ENCODE measurements around the gene TMED1.
"Not testable (repeated sequence)": the region's sequence is repeated elsewhere in the genome, so short reads cannot be mapped to it uniquely, and the experiment has no call there.

TMED1 gene, protein sequence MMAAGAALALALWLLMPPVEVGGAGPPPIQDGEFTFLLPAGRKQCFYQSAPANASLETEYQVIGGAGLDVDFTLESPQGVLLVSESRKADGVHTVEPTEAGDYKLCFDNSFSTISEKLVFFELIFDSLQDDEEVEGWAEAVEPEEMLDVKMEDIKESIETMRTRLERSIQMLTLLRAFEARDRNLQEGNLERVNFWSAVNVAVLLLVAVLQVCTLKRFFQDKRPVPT

DNA sequence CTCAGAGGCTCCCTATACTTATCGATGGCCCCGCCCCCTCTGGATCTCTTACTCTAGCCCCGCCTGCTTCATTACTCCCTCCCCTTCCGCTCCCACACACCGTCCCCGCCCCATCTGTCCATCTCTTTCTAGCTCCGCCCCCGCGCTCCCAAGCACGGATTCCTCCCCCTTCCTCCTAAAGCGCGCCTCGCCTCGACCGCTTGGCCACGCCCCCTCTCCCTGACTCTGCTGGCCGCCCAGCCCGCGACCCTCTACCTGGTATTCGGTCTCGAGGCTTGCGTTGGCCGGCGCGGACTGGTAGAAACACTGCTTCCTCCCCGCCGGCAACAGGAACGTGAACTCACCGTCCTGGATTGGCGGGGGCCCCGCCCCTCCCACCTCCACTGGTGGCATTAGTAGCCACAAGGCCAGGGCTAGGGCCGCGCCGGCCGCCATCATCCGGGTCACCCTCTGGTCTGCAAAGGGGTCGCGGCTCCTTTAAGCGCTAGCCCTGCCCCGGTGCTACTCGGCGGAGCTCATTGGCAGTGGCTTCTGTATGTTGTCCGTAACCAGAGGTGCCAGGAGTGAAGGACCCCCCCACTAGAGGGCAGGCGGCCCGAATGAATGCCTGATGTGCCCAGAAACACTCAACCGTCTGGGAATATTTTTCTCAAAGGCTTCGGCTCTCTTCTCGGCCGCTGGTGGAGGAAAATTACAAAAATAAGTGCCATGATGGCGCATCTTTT, at the start of gene TMED1:
Gene TMED1 (minus strand): TSS at position 459 of the 725 bp plus-strand sequence. CDS start 21 bp downstream, at position 438.
- DNase-seq: peak; percentile 92 to 94

DNA sequence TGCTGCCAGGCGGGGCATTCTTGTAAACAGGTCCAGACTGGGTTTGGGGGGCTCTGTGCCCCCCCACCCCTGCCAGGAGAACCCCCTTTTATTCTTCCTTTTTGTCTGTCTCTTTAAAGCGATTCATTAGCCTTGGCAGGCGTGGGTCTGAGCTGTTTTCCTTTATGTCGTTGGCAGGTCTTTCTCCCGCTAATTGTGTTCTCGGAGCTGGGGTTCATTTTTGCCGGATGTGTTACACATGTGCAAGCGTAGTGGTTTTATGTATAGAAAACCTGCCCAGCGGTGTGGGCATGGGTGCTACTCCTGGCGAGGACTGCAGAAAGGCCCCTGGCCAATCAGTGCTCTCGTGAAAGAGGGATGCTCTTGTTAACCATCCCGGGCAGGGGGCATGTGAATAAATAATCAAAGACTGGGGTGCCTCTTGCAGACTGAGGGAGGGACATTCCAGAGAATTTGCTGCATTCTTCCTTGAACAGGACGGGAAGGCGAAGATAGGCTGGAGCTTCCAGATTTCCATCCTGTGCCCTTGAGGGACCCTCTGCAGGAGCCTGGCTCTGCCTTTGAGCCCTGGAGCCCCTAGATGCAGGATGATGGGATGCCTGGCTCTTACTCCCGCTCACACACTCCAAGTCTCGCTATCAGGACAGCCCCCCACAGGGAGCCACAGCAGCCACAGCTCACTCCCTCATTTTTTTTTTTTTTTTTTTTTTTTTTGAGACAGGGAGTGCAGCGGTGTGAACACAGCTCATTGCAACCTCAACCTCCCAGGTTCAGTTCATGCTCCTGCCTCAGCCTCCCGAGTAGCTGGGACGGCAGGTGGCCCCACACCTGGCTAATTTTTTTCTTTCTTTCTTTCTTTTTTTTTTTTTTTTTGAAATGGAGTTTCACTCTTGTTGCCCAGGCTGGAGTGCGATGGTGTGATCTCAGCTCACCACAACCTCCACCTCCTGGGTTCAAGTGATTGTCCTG, 49.5 kb upstream of the TMED1 start:
- no peak for DNase-seq

DNA sequence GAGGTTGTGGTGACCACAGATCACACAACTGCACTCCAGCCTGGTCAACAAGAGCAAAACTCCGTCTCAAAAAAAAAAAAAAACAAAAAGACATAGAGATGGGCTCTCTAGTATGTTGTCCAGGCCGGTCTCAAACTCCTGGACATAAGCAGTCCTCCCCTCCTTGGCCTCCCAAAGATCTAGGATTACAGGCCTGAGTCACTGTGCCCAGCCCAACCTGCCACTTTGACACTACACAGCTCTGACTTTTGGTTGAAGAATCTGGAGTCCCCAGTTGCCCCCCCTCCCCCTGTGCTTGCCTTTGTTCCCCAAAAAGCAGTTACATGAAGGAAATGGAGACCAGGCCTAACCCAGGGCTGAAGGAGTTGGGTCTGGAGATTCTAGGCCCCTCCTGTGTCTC, 48.3 kb upstream of the TMED1 start:
- DNase-seq: no peak

DNA sequence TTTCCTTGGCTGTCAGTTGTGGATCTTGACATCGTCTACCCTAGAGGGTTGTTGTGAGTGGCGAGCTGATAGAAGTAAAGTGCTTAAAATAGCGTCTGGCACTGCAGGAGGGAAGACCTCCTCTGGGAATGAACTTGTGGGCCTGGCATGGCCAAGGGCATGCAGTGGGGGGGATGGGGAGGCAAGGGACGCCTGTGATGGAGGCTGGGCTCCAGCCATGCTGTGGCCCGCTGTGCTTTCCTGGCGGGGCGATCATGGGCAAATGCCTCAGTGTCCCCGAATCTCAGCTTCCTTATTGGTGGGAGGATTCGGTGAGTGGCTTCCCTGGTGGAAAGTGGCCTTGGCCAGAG, 46.1 kb upstream of the TMED1 start:
- DNase-seq: no peak

DNA sequence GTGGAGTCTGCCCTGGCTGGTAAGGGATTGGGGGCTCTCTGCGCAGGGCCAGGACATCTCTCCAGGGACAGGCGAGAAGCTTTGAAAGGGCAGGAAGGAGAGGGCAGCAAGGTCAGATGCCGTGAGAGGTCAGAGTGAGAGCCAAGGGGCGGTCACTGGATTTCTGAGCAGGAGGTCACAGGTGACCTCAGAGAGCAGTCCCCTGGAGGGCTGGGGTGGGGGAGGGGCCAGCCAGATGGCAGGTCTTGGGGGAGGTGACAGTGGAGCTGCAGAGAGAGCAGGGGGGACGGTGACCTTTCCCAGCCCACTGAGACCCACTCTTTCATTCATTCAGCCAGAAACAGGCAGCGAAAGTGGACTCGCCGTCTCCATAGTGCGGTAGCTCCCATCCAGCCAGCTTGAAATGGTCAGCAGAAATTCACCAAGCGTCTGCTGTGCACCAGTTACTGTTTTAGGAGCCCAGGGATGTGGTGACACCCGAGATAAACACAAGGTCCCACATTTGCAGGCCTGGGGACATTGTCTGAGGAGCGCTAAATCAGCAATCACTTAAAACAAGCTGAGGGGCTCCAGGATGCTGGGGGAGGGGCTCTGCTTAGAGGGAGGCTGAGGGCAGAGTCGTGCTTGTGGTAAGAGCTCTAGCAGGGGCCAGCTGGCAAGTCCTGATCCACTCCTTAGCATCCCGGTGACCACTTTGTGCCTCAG, 45.5 kb upstream of the TMED1 start:
- no peak for DNase-seq

DNA sequence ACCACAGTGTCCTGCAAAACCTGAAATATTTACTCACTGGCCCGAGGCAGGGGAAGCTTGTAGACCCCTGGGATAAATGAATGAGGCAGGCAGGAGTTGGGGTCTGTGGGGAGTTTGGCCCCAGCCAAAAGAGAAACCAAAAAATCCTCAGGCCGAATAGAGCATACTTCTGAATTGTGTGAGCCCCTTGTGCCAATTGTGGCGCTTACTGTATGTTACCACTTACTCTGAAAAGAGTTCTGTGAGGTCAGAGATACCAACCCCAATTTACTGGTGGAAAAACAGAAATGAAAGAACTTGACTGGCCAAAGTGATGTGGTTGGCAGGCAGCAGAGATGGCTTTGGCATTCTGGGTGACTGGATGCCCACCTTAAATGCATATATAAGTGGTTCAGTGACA, 42.2 kb upstream of the TMED1 start:
- no peak for DNase-seq

DNA sequence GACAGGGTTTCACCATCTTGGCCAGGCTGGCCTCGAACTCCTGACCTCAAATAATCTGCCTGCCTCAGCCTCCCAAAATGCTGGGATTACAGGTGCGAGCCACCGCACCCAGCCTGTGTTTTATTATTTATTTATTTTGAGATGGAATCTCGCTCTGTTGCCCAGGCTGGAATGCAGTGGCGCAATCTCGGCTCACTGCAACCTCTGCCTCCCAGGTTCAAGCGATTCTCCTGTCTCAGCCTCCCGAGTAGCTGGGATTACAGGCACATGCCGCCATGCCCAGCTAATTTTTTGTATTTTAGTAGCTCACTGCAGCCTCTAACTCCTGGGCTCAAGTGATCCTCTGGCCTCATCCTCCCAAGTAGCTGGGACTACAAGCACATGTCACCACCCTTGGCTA, 41.6 kb upstream of the TMED1 start:
- not testable (repeated sequence) for DNase-seq

DNA sequence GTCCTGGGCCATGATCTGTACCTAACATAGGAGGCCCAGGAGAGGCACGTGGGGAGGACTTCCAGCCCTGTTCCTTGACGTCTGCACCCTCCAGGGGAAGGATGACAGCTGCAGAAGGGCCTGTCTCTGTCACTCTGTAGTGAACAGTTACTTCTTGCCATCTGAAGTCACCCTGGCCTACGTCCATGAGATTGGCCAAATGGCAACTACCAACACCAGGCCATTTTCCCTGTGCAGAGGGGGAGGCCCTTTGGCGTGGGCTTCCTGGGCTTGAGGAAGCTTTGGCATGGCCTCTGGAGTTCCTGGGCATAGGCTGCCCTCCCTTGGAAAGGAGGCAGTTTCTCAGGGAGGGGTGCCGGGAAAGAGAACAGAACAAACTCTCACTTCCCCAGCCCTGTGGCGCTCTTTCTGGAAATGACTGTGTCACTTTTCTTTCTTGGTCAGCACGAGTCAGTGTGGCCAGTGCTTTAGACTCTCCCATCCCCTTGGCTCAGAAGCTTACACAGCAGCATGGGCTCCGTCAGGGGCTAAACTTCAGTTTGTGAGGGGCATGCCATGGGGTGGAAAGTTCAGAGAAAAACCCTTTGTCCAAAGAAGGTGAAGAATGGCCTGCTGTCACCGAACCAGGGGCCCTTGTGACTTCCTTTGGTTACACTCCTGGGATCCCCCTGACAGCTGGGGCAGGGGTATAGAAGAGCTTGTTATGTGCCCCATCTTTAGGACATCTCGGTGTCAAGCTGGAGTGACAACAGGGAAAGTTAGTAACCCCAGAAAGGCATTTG, 40.6 kb upstream of the TMED1 start:
- DNase-seq: no peak

DNA sequence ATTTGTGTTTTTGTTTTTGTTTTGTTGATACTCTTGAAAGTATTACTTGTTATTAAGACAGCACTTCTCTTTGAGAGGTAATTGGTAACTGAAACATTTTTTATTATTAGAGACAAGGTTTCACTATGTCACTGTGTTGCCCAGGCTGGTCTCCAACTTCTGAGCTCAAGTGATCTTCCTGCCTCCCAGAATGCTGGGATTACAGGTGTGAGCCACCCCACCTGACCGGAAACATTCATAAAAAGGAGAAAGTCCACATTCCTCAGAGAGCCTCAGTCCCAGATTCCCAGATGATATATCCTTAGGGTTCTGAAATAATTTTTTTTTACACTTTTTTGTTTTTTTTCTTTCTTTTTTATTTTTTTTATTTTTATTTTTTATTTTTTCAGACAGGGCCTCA, 38.0 kb upstream of the TMED1 start:
- no peak for DNase-seq

DNA sequence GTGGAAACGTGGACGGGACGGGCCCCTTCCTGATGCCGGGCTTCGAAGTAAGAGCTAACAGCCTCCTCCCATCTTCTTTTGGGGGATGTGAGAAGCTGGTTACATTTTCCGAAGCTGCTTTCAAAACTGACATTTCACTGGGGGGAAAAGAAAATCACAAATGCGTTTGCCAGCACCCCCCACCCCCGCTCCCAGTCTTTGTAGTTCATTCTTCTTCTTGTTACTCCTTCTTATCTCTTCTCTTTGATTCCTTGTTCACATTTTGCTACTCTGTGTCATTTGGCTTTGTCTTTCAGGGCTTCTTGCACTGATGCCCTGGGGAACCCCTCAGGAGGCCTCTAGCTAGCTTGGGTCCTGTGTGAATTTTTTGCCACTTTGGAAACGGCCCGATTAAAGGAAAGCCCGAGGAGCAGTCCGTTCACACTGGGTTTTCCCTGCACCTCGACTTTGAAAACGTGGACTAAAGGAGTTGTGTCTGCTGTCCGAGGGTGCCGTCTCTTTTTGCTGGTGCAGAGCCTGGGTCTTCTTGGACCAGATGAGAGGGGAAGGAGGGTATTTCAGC, 36.6 kb upstream of the TMED1 start:
- peak; percentile 35 to 39 for DNase-seq

DNA sequence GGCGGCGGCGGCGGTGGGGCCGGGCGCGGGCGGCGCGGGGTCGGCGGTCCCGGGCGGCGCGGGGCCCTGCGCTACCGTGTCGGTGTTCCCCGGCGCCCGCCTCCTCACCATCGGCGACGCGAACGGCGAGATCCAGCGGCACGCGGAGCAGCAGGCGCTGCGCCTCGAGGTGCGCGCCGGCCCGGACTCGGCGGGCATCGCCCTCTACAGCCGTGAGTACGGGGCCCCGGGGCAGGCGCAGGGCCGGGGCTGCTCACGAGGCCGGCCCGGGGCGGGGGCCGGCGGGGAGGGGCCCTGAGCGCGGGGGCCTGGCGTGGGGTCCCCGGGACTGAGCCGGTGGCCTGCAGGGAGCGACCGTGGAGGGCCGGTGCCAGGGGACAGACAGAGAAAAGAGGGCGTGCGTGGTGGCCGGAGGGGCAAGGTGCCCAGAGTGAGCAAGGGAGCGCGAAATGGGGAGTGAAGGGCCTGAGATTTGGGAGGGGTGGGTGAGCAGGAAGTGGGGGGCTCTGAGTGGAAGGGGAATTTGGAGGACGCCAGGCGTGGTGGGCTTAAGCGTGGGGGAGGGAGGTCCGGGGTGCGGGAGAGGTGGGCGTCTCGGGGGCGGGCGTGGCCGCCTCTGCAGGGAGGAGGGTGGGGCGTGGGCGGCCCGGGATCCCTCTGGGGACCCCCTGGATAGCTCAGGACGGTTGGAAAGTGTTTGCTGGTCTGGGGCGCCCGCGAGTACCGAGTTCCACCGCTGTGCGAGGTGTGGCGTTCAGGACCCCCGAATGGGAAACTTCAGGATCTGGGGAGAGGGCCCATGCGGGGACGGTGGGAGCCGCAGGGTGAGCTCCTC, 35.9 kb upstream of the TMED1 start:
- DNase-seq: peak; percentile 10 to 22

DNA sequence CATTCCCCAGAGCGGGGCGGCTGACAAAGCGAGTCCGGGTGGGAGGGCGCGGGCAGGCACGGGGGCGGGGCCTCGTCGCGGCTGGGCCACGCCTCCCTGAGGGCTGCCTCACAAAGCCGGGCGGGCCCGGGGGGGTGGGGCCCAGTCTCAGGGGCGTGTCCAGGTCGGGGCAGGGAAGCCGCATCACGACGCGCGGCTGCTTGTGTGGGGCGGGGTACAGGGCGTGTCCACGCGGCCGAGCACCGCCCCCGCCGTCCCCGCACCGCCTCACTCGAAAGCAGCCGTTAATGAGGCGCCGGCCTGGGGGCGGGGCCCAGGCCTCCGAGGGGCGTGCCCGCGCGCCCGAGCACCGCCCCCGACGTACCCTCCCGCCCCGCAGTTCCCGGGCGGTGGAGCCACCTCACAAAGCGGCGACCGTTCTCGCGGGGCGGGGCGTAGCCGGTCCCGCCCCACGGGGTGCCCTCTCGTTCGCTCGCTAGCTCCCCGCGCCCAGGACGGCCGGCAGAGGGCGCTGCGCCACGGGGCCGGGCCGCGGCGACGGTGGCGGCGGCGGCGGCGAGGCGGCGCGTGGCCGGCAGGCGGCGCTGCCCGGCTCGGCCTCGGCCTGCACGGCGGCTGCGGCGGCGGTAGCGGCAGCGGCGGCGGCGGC, 35.1 kb upstream of the TMED1 start, which contains the start of gene CARM1:
Gene CARM1 (plus strand): TSS at position 599 of the 649 bp plus-strand sequence. CDS start 150 bp downstream, outside the sequence.
- DNase-seq: peak; percentile 99

DNA sequence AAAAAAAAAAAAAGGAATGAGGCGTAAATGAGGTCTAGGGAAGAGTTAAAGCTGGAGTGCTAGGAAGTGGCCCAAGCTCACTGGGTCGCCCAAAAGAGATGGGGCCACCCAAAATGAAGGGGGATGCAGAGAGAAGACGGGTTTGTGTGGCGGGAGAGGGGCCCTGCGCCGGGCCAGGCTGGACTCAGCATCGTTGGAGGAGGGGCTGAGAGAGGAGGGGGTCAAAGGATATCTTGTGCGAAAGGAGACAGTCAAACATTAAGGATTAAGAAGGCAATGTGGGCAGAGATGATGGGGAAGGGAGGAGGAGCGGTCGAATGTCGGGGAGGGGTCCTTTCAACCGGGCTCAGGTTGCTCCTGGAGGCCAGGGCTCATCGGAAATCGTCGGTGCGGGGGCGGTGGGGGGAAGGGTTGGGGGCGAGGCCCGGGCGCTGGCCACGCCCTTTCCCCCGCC, 34.5 kb upstream of the TMED1 start:
- DNase-seq: no peak

DNA sequence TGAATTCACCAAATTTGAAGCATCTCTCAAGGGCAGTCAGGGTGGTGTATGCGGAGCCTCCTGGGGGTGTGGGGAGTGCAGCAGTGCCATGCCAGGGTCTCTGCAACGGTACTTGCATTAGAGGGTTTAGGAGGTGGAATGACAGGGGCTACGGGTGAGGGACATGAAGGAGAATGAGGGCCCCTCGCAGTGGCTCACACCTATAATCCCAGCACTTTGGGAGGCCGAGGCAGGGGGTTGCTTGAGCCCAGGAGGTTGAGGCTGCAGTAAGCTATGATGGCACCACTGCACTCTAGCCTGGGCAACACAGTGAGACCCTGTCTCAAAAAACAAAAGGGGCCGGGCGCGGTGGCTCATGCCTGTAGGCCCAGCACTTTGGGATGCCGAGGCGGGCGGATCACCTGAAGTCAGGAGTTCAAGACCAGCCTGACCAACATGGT, 33.9 kb upstream of the TMED1 start:
- DNase-seq: not testable (repeated sequence)

DNA sequence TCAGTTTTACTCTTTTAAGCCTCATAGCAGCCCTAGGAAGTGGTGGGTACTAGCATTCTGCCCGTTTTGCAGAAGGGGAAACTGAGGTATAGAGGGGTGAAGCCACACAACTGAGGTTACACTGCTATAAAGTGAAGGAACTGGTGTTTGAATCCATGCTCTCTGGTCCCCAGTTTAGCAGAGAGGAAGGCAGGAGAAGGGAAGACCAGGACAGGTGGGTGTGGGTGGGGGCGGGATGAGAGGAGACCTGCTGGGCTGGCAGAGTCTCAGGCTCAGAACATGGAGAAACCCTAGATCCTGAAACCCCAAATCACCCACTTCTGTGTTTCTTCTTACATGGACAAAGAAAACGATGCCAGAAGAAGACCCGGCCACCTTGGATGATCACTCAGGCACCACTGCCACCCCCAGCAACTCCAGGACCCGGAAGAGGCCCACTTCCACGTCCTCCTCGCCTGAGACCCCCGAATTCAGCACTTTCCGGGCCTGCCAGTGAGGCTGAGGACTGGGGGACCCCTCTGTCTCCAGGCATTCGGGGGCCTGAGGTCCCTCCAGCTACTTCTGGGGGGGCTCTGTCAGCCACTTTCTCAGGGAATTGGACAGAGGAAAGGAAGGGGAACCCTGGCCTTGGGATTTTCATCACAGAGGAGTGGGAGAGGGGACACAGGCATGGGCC, 33.0 kb upstream of the TMED1 start:
- DNase-seq: no peak

DNA sequence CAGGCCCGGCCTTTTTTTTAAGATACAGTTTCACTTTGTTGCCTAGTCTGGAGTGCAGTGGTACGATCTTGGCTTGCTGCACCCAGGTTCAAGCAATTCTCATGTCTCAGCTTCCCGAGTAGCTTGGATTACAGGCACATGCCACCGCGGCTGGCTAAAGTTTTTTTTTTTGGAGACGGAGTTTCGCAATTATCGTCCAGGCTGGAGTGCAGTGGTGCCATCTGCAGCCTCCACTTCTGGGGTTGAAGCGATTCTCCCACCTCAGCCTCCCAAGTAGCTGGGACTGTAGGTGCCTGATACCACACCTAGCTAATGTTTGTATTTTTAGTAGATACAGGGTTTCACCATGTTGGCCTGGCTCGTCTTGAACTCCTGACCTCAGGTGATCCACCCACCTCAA, 30.5 kb upstream of the TMED1 start:
- DNase-seq: no peak

DNA sequence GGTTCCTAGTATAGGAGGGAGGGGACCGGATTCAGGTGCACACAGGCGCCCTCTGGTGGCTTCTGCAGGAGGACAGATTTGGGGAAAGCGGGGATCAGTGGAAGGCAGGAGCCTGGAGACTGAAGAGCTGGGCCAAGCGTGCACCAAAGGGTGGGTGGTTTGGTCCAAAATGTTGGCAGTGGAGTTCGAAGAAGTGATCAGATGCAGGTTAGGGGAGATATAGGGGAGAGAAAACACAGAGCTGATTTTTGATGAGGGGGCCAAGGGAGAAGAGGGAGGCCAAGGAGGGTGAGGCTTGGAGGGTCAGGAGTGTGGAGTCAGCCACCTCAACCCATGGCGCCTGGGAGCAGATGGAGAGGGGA, 28.5 kb upstream of the TMED1 start:
- peak; percentile 80 for DNase-seq

DNA sequence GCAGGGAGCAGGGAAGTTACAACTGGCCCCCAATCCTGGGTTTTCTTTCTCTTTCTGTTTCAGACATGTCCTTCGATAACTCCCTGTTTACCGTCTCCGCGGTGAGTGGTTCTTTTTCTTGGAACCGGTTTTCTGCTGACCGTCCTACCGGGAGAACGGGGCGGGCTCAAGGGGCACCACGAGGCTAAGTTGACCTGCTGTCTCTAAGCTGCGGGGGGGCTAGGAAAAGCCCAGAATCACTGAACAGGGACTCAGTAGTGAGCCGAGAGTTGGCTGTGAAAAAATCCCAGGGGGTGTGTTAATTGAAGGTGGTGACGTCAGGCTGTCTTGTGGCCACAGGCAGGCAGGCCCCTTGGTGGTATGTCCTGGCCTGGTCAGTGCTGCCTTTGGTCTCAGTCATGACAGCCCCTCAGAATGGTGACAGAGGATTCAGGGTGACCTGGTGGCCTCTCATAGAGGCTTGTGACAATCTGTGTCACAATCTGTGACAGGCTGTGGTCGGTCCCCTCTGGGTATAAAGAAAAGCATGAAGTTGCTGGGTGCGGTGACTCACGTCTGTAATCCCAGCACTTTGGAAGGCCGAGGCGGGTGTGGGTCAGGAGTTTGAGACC, 27.2 kb upstream of the TMED1 start:
- no peak for DNase-seq

DNA sequence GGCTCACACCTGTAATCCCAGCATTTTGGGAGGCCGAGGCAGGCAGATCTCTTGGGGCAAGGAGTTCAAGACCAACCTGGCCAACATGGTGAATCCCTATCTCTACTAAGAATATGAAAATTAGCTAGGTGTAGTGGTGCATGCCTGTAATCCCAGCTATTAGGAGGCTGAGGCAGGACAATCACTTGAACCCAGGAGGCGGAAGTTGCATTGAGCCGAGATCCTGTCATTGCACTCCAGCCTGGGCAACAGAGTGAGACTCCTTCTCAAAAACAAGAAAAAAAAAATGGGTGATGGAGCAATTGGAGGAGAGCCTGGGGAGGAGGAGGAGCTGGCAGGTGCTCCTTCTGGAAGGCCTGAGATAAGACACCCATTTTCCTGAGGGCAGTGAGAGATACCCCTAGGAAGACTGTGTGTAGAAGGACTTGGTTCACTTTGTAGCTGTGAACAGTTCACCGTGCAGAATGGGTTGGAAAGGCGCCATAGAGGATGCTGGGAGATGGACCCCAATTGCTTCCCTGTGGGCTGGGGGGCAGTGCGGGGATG, 26.6 kb upstream of the TMED1 start:
- no peak for DNase-seq

Data from activated CD4-positive, alpha-beta T cell treated with anti-CD3 and anti-CD28 coated beads, Interleukin-2, amount 50 U/mL, for 4 hours (primary cell).